BLaER1 (cell line): ENCODE results near the gene ZBTB16.

Experiments
- H3K27ac ChIP-seq: shearing (Covaris generic); formaldehyde crosslinking; 2 replicates; pipeline ENCODE4 v1.8.1; 2022
- H3K27me3 ChIP-seq: shearing (Covaris generic); formaldehyde crosslinking; 2 replicates; pipeline ENCODE4 v1.8.1; 2022
- H3K36me3 ChIP-seq: shearing (Covaris generic); formaldehyde crosslinking; 2 replicates; pipeline ENCODE4 v1.8.1; 2022
- H3K4me1 ChIP-seq: shearing (Covaris generic); formaldehyde crosslinking; 2 replicates; pipeline ENCODE4 v1.8.1; 2022
- H3K4me2 ChIP-seq: shearing (Covaris generic); formaldehyde crosslinking; 2 replicates; pipeline ENCODE4 v1.8.1; 2022
- H3K4me3 ChIP-seq: shearing (Covaris generic); formaldehyde crosslinking; 2 replicates; pipeline ENCODE4 v1.8.1; 2022
- H3K9ac ChIP-seq: shearing (Covaris generic); formaldehyde crosslinking; 2 replicates; pipeline ENCODE4 v1.8.1; 2022
- H3K9me3 ChIP-seq: shearing (Covaris generic); formaldehyde crosslinking; 2 replicates; pipeline ENCODE4 v1.8.1; 2022
- H4K20me1 ChIP-seq: shearing (Covaris generic); formaldehyde crosslinking; 2 replicates; pipeline ENCODE4 v1.8.1; 2022
- Cebpa-rat ChIP-seq: shearing (Covaris generic); IDR thresholded peaks from 2 replicates; pipeline ENCODE4 v1.8.1; 2022

Gene ZBTB16

DNA sequence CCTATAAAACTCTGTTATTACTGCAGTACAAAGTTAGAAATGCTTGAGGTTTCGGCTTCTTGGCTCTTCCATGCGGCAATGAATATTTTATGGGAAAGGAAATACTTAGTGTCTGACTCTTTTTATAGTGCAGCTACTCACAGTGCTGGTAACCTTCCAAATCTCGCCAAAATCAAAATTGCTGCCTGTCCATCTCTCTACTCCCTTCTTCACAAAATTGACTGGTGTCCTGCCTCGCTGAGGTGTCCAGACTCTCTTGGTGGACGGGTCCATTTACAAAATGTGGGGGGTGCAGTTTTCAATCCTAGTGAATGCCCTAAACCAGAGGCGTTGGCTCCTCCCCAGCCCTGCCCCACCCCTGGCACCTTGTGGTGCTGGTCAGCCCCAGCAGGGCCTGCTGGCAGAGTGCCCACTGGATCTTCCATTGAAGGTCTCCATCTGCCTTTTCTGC is 73.5 kb downstream of the ZBTB16 start:
- H3K27me3 ChIP-seq, result no peaks in the 10 kb centered on the region
- H3K27ac ChIP-seq, result no peak overlapping the region
- H4K20me1 ChIP-seq, result no peaks in the 10 kb centered on the region
- H3K4me1 ChIP-seq, result peaks cover 18% of the 10 kb centered on the region
- H3K9me3 ChIP-seq, result no peaks in the 10 kb centered on the region
- H3K9ac ChIP-seq, result no peak overlapping the region
- H3K4me2 ChIP-seq, result no peak overlapping the region
- H3K4me3 ChIP-seq, result no peak overlapping the region
- no peaks in the 10 kb centered on the region for H3K36me3 ChIP-seq
- no peak for TF ChIP-seq Cebpa-rat

DNA sequence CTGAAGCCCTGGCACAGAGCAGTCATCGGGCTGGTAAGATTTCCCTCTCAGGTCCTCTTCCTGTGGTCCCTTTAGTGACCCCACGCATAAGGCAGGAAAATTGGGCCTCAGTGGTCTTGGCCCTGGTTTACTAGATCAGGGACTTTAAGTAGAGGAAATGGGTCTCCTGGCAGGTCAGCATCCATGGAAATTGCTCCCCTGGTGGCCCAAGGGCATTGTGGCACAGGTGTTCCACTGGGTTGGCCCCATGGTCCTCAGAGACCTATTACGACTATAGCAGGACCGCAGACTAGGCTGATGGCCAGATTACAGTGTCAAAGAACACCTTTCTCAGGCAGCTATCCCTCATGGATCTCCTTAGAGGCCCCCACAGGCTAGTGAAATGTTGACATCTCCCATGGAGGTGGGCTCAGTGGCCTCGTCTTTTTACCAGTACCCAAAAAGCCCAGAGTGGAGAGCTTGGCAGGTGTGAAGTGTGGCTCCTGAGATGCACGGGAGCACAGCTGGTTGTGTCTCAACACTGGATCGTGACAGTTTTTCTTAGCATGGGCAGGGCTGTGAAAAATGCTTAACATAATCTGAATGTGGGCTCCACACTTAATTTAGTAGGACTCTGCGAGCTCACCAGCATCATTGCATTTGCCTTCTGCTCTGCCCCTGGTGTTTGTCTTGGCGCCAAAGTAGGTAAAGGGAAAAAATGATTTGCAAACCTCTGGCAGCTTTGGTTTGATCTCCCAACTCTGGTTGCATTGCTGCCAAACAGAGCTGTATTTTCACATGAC is 74.2 kb downstream of the ZBTB16 start:
- TF ChIP-seq Cebpa-rat, result no peak
- Histone ChIP-seq H3K4me1 (peaks cover 24% of the 10 kb centered on the region), H4K20me1 (no peaks in the 10 kb centered on the region), H3K27ac (no peak overlapping the region), H3K4me3 (no peak overlapping the region), H3K36me3 (no peaks in the 10 kb centered on the region), H3K9ac (no peak overlapping the region), H3K4me2 (no peak overlapping the region), H3K27me3 (no peaks in the 10 kb centered on the region), H3K9me3 (no peaks in the 10 kb centered on the region)

- no peak for TF ChIP-seq Cebpa-rat
- peaks cover 36% of the 10 kb centered on the region for H3K4me1 ChIP-seq
- no peaks in the 10 kb centered on the region for H3K27me3 ChIP-seq
- H3K4me3 ChIP-seq, result no peak overlapping the region
- no peaks in the 10 kb centered on the region for H3K36me3 ChIP-seq
- H3K9me3 ChIP-seq, result no peaks in the 10 kb centered on the region
- no peak overlapping the region for H3K9ac ChIP-seq
- H4K20me1 ChIP-seq, result no peaks in the 10 kb centered on the region
- no peak overlapping the region for H3K27ac ChIP-seq
- no peak overlapping the region for H3K4me2 ChIP-seq
These were observed 75.4 kb downstream of the ZBTB16 start for GRCh38 chr11:114134870-114135269.

DNA sequence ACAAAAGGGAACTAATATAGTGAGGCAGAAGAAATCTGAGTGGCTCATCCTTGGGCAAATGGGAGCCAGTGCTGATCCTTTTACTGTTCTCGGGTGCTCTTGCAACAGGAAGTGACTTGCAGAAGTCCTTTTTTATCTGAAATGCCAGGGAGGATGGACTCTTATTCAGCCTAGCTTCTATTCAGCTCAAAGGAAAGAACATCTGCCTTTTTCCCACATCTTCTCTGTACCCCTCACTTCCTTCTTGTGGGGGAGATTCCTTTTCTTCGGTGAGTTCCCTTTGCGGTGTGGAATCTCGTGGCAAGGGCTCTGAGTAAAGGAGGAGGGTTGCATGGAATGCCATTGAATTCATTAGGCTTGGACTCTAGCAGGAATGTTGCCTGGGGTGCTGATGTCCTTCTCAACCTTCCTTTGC is 76.2 kb downstream of the ZBTB16 start:
- Histone ChIP-seq H3K27me3 (no peaks in the 10 kb centered on the region), H3K9me3 (no peaks in the 10 kb centered on the region), H3K4me1 (peaks cover 44% of the 10 kb centered on the region), H3K9ac (no peak overlapping the region), H3K4me2 (peak overlapping the region; percentile 16; the same call in 1 of the 2 replicates), H3K4me3 (no peak overlapping the region), H4K20me1 (no peaks in the 10 kb centered on the region), H3K27ac (no peak overlapping the region), H3K36me3 (no peaks in the 10 kb centered on the region)
- no peak for TF ChIP-seq Cebpa-rat

DNA sequence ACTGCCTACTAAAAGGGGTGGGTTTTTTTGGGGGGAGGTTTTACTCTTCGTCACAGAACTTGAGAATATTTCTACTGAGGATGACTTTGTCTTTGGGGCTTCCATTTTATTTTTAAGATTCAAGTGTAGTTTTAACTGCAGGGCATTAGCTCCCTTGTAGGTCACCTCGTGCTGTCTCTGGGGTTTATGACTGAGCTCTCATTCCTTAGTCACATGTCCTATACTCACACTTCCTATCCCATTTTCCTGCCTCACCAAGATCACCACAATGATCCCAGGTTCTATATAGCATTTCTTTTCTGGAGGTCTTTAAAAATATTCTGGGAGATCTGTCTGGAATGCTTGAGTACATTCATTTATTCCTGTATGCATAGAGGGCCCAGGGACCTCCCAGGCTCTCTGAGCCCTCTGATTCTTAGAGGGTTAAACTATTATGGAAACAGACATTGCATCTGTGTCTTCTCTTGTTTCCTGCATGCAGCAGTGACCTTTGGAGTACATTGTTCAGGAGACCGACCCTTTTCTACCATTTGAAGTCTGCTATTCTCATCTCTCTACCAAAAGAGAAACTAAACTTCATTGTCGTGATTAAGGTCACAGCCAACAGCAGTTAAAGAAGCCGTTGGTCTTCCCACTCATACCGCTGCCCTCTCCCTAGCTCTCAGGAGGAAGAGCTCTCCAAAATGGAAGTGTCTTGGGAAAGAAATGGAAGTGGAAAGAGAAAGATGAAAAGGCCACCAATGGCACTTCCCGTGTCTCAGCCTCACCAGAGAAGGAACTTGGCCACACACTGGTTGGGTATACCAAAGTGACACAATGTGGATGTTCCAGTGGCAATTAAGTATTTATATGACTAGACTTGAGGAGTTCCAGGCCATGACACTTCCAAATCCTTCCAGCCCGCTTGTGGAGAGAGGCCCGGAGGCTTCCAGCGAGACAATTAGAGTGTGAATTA is 77.5 kb downstream of the ZBTB16 start:
- Histone ChIP-seq H3K4me2 (peak overlapping the region; percentile 38), H3K9me3 (no peaks in the 10 kb centered on the region), H3K27me3 (no peaks in the 10 kb centered on the region), H3K4me3 (no peak overlapping the region), H3K36me3 (no peaks in the 10 kb centered on the region), H4K20me1 (no peaks in the 10 kb centered on the region), H3K27ac (no peak overlapping the region), H3K9ac (no peak overlapping the region), H3K4me1 (peaks cover 48% of the 10 kb centered on the region)
- TF ChIP-seq Cebpa-rat, result no peak

GRCh38 chr11:114137838-114138237 is 78.3 kb downstream of the ZBTB16 start:
- Histone ChIP-seq H4K20me1 (no peaks in the 10 kb centered on the region), H3K27me3 (no peaks in the 10 kb centered on the region), H3K9me3 (no peaks in the 10 kb centered on the region), H3K27ac (no peak overlapping the region), H3K36me3 (no peaks in the 10 kb centered on the region), H3K4me3 (no peak overlapping the region), H3K4me1 (peaks cover 49% of the 10 kb centered on the region), H3K9ac (no peak overlapping the region), H3K4me2 (peak overlapping the region; percentile 38; the same call in 1 of the 2 replicates)
- no peak for TF ChIP-seq Cebpa-rat

DNA sequence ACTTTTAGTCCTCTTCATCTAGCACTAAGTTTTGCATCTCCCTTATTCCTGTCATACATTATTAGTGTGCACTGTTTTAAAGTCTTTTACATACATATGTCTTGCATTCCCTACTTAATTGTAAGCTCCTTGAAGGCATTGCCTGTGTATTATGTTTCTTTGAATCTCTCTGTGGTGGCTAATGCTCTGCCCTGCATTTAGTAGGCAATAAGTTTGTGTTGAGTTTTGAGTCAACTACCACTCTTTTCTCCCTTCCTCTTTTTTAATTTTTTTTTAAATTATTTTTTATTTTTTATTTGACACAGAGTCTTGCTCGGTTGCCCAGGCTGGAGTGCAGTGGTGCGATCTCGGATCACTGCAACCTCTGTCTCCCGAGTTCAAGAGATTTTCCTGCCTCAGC is 78.9 kb downstream of the ZBTB16 start:
- Histone ChIP-seq H3K27me3 (no peaks in the 10 kb centered on the region), H3K36me3 (no peaks in the 10 kb centered on the region), H3K9ac (no peak overlapping the region), H3K9me3 (no peaks in the 10 kb centered on the region), H3K4me3 (no peak overlapping the region), H4K20me1 (no peaks in the 10 kb centered on the region), H3K4me1 (peaks cover 55% of the 10 kb centered on the region), H3K4me2 (peak overlapping the region; percentile 84; the same call in 1 of the 2 replicates), H3K27ac (no peak overlapping the region)
- no peak for TF ChIP-seq Cebpa-rat

GRCh38 chr11:114140826-114141225 is 81.3 kb downstream of the ZBTB16 start:
- Histone ChIP-seq H3K9ac (no peak overlapping the region), H3K4me3 (no peak overlapping the region), H3K27me3 (no peaks in the 10 kb centered on the region), H3K9me3 (no peaks in the 10 kb centered on the region), H3K4me2 (peak overlapping the region; percentile 84; the same call in 1 of the 2 replicates), H3K4me1 (peaks cover 74% of the 10 kb centered on the region), H4K20me1 (no peaks in the 10 kb centered on the region), H3K27ac (no peak overlapping the region), H3K36me3 (no peaks in the 10 kb centered on the region)
- no peak for TF ChIP-seq Cebpa-rat

GRCh38 chr11:114141863-114142580 is 82.5 kb downstream of the ZBTB16 start:
- no peak overlapping the region for H3K4me3 ChIP-seq
- no peaks in the 10 kb centered on the region for H3K36me3 ChIP-seq
- no peak for TF ChIP-seq Cebpa-rat
- H3K9ac ChIP-seq, result no peak overlapping the region
- no peaks in the 10 kb centered on the region for H4K20me1 ChIP-seq
- H3K4me2 ChIP-seq, result no peak overlapping the region
- H3K4me1 ChIP-seq, result peaks cover 69% of the 10 kb centered on the region
- H3K27me3 ChIP-seq, result no peaks in the 10 kb centered on the region
- H3K27ac ChIP-seq, result no peak overlapping the region
- no peaks in the 10 kb centered on the region for H3K9me3 ChIP-seq
